NB4 (cell line): ENCODE results near the gene CFAP97D2.
"Not testable (repeated sequence)": the region's sequence is repeated elsewhere in the genome, so short reads cannot be mapped to it uniquely, and the experiment has no call there.

Experiments
- DNase-seq: peaks from one replicate; pipeline ENCODE4 v3.0.0; 2010; ENCODE audit warnings: low read depth
- H3K4me3 ChIP-seq: one replicate; pipeline ENCODE4 v1.5.1; 2011; ENCODE audit warnings: mild to moderate bottlenecking, low read depth, low read length, moderate library complexity
- CTCF ChIP-seq: IDR thresholded peaks from one replicate; pipeline ENCODE4 v1.5.1; 2012; ENCODE audit warnings: low read depth, low read length
- MAX ChIP-seq: IDR thresholded peaks from 2 replicates; pipeline ENCODE4 v1.6.1; 2011; ENCODE audit warnings: low read depth, low read length
- MYC ChIP-seq: IDR thresholded peaks from 2 replicates; pipeline ENCODE4 v1.6.1; 2011; ENCODE audit warnings: low read depth, low read length
- POLR2A ChIP-seq: IDR thresholded peaks from 2 replicates; pipeline ENCODE4 v1.6.1; 2011; ENCODE audit warnings: mild to moderate bottlenecking; ENCODE audit not compliant: insufficient read length; ENCODE audit errors: extremely low read depth

Gene CFAP97D2

GRCh38 chr13:114173745-114174144 lies 5.3 kb upstream of the CFAP97D2 start:
- no peak for TF ChIP-seq CTCF
- no peak for TF ChIP-seq POLR2A
- TF ChIP-seq MAX = no peak
- DNase-seq = no peak
- no peak overlapping the region for H3K4me3 ChIP-seq

GRCh38 chr13:114174529-114174961 lies 4.5 kb upstream of the CFAP97D2 start:
- no peak for DNase-seq
- TF ChIP-seq MYC (no peak), MAX (no peak), POLR2A (no peak)
- no peak overlapping the region for H3K4me3 ChIP-seq

GRCh38 chr13:114176359-114176902 lies 2.6 kb upstream of the CFAP97D2 start:
- not testable (repeated sequence) for DNase-seq

GRCh38 chr13:114177245-114178010 lies 1.6 kb upstream of the CFAP97D2 start:
- TF ChIP-seq MAX (no peak), POLR2A (no peak), MYC (no peak), CTCF (no peak)
- no peak for DNase-seq
- no peak overlapping the region for H3K4me3 ChIP-seq

More at GRCh38 chr13:114176359-114176902, 2.6 kb upstream of the CFAP97D2 start:
- H3K4me3 ChIP-seq = not testable (repeated sequence)

GRCh38 chr13:114185182-114185971 lies 6.3 kb downstream of the CFAP97D2 start:
- DNase-seq = no peak
- TF ChIP-seq CTCF (no peak), POLR2A (no peak), MYC (no peak), MAX (no peak)
- H3K4me3 ChIP-seq = no peak overlapping the region

GRCh38 chr13:114194853-114195252 lies 15.8 kb downstream of the CFAP97D2 start:
- TF ChIP-seq MYC (no peak), POLR2A (no peak), CTCF (no peak), MAX (no peak)
- H3K4me3 ChIP-seq = no peak overlapping the region
- DNase-seq = no peak
